Naive thymus-derived CD8-positive, alpha-beta T cell (primary cell): ENCODE results near the gene PHAF1. TPM values are rescaled to one million over a fixed set of nuclear protein-coding genes. Genes with fewer than 3 reads are reported as not detected.

ENCODE experiments used
- ATAC-seq, 2 donors: fragments of 150-1000 bp; cut with Tn5 transposase in 1 of 2; sonication (Bioruptor Pico), chemical (Tn5 transposase) in 1 of 2; 1 replicate in 1 of 2; 2 replicates in 1 of 2; pipeline ENCODE4 v1.10.0; 2021; ENCODE audit warnings: mild to moderate bottlenecking in 2 of 2, moderate library complexity in 2 of 2
- POLR2A ChIA-PET: fragments of 350-600 bp; sonication (Branson Sonifier 250); formaldehyde crosslinking; loops from one replicate; lab custom pipeline; 2021; ENCODE audit warnings: antibody characterized with exemption; lab: Charles Lee
- DNase-seq, 10 donors: peaks; one replicate each; pipeline versions ENCODE4 v3.0.0 to v3.0.0-alpha.2; 2020 to 2022
- H3K27ac Mint-ChIP-seq, 10 donors: one replicate each; pipeline ENCODE4 v1.8.0; 2020 to 2022; ENCODE audit warnings: mild to moderate bottlenecking in 10 of 10, mixed read lengths in 10 of 10, moderate library complexity in 4 of 10, inconsistent platforms in 1 of 10
- H3K27me3 Mint-ChIP-seq, 5 donors: one replicate each; pipeline ENCODE4 v1.8.0; 2021 to 2022; ENCODE audit warnings: mixed read lengths in 5 of 5
- H3K36me3 Mint-ChIP-seq, 3 donors: one replicate each; pipeline ENCODE4 v1.8.0; 2020 to 2022; ENCODE audit warnings: mixed read lengths in 3 of 3, mild to moderate bottlenecking in 2 of 3, inconsistent platforms in 1 of 3
- H3K4me1 Mint-ChIP-seq, 4 donors: one replicate each; pipeline ENCODE4 v1.8.0; 2021 to 2022; ENCODE audit warnings: mixed read lengths in 4 of 4
- H3K4me3 Mint-ChIP-seq, 10 donors: one replicate each; pipeline ENCODE4 v1.8.0; 2020 to 2022; ENCODE audit warnings: mild to moderate bottlenecking in 10 of 10, mixed read lengths in 10 of 10, moderate library complexity in 6 of 10, inconsistent platforms in 1 of 10
- H3K9me3 Mint-ChIP-seq, 9 donors: one replicate each; pipeline ENCODE4 v1.8.0; 2020 to 2022; ENCODE audit warnings: mixed read lengths in 9 of 9, mild to moderate bottlenecking in 3 of 9, inconsistent platforms in 1 of 9, moderate library complexity in 1 of 9
- polyA plus RNA-seq, 3 donors: library from polyadenylated mRNA; unstranded; fragments of 300-500 nt; fragmentation: Illumina TruSeq; gene quantifications; one replicate each; pipeline ENCODE4 v1.2.3, GENCODE V29; 2021
- total RNA-seq, 8 experiments: library from RNA in 2 of 8; stranded (reverse) in 2 of 8; gene quantifications; one replicate each; pipeline ENCODE4 v1.2.3 and lab custom pipeline; 2021 to 2026

Gene PHAF1
- total and polyA plus RNA-seq, 5 experiments from 2014 or later = 6.9 to 23.3 (median 10.9) TPM

DNA sequence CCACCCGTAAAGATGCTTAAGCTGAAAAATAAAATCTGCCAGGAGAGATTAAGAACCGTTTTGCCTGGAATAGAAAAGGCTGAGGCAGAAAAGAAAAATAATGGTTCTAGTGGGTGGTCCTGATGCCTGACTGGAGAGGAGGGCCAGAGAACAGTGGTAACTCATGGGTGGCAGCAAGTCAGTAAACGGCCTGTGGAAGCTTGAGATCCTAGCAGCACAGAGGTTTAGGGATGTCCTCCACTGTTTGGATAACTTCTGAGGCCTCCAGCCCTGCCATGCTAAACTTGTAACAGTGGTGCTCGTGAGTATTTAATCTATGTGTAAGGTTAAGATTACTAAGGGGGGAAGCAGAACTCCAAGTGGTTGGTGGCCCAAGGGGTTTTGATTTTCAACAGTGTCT is 21.2 kb upstream of the PHAF1 start:
- H3K4me1 Mint-ChIP-seq = peaks cover 0 to 8% (median 5%) of the 10 kb centered on the region in 4 donors
- no peak for ATAC-seq
- peaks cover 0 to 43% (median 3%) of the 10 kb centered on the region in 3 donors for H3K36me3 Mint-ChIP-seq
- H3K27me3 Mint-ChIP-seq = no peaks in the 10 kb centered on the region
- DNase-seq = no peak
- no peaks in the 10 kb centered on the region for H3K9me3 Mint-ChIP-seq
- H3K4me3 Mint-ChIP-seq = no peak overlapping the region
- H3K27ac Mint-ChIP-seq = peak overlapping the region in 2 of 10 donors; percentile 7 to 23
- POLR2A ChIA-PET = no interaction called here

GRCh38 chr16:67089101-67089500 is 20.6 kb upstream of the PHAF1 start:
- Mint-ChIP-seq H3K4me1 (peaks cover 0 to 8% (median 5%) of the 10 kb centered on the region in 4 donors), H3K27ac (peak overlapping the region in 2 of 10 donors; percentile 7 to 23), H3K9me3 (no peaks in the 10 kb centered on the region), H3K36me3 (peaks cover 0 to 48% (median 3%) of the 10 kb centered on the region in 3 donors), H3K27me3 (no peaks in the 10 kb centered on the region), H3K4me3 (no peak overlapping the region)
- POLR2A ChIA-PET = no interaction called here
- no peak for ATAC-seq
- no peak for DNase-seq

DNA sequence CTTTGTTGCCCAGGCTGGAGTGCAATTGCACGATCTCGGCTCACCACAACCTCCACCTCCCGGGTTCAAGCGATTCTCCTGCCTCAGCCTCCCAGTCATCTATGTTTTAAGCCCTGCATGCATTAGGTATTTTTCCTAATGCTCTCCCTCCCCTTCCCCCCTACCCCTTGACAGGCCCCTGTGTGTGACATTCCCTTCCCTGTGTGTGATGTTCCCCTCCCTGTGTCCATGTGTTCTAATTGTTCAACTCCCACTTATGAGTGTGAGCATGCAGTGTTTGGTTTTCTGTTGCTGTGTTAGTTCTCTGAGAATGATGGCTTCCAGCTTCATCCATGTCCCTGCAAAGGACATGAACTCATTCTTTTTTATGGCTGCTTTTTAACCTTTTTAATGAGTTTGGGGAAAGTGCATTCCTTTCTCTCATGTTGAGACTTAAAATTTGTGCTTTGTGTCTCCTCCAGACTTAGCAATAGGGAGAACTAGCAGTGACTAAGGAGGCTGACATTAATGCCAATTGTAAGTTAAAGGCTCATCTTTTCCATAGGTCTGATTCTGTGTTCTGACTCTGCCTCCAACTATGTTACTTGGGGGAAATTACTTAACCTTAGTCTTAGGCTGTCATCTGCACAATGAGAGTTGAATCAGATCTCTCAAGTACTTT is 17.7 kb upstream of the PHAF1 start:
- ATAC-seq (no peak), DNase-seq (no peak)
- Mint-ChIP-seq H3K4me3 (no peak overlapping the region), H3K36me3 (peaks cover 0 to 33% (median 0%) of the 10 kb centered on the region in 3 donors), H3K27ac (peak overlapping the region in 2 of 10 donors; percentile 62 to 78), H3K9me3 (no peaks in the 10 kb centered on the region), H3K27me3 (no peaks in the 10 kb centered on the region), H3K4me1 (peaks cover 0 to 4% (median 1%) of the 10 kb centered on the region in 4 donors)
- POLR2A ChIA-PET = no interaction called here

GRCh38 chr16:67093098-67093726 is 16.5 kb upstream of the PHAF1 start:
- no peaks in the 10 kb centered on the region for H3K27me3 Mint-ChIP-seq
- H3K27ac Mint-ChIP-seq = no peak overlapping the region
- H3K36me3 Mint-ChIP-seq = peaks cover 0 to 27% (median 0%) of the 10 kb centered on the region in 3 donors
- DNase-seq = no peak
- no peaks in the 10 kb centered on the region for H3K9me3 Mint-ChIP-seq
- peaks cover 0 to 4% (median 1%) of the 10 kb centered on the region in 4 donors for H3K4me1 Mint-ChIP-seq
- POLR2A ChIA-PET = interaction anchor here (0.6 kb wide), 3 partner anchors 40 to 119 kb away, joined by 3 to 4 read pairs (median 4); no protein-coding TSS in a partner anchor
- ATAC-seq = no peak
- H3K4me3 Mint-ChIP-seq = no peak overlapping the region

GRCh38 chr16:67098599-67098998 is 11.1 kb upstream of the PHAF1 start:
- H3K27me3 Mint-ChIP-seq = no peaks in the 10 kb centered on the region
- DNase-seq (no peak), ATAC-seq (no peak)
- no peaks in the 10 kb centered on the region for H3K9me3 Mint-ChIP-seq
- POLR2A ChIA-PET = no interaction called here
- no peaks in the 10 kb centered on the region for H3K4me1 Mint-ChIP-seq
- no peak overlapping the region for H3K27ac Mint-ChIP-seq
- H3K4me3 Mint-ChIP-seq = no peak overlapping the region
- H3K36me3 Mint-ChIP-seq = peaks cover 0 to 12% (median 0%) of the 10 kb centered on the region in 3 donors

GRCh38 chr16:67100569-67101310 is 9.0 kb upstream of the PHAF1 start:
- Mint-ChIP-seq H3K36me3 (peaks cover 0 to 7% (median 0%) of the 10 kb centered on the region in 3 donors), H3K27ac (no peak overlapping the region), H3K4me3 (no peak overlapping the region), H3K4me1 (peaks cover 0 to 7% (median 0%) of the 10 kb centered on the region in 4 donors), H3K9me3 (no peaks in the 10 kb centered on the region), H3K27me3 (no peaks in the 10 kb centered on the region)
- peak in 3 of 10 donors; percentile 20 to 32 (median 26) for DNase-seq
- ATAC-seq = no peak
- POLR2A ChIA-PET = interaction anchor here (0.5 to 0.6 kb wide), 2 partner anchors 365 to 524 kb away, joined by 3 to 4 read pairs; no protein-coding TSS in a partner anchor

- peak overlapping the region in 1 of 10 donors; percentile 29 for H3K27ac Mint-ChIP-seq
- ATAC-seq (no peak), DNase-seq (no peak)
- no peaks in the 10 kb centered on the region for H3K27me3 Mint-ChIP-seq
- POLR2A ChIA-PET = interaction anchor here (0.5 to 0.9 kb wide), 4 partner anchors 11 to 523 kb away, joined by 3 to 6 read pairs (median 4); no protein-coding TSS in a partner anchor
- peaks cover 0 to 7% (median 0%) of the 10 kb centered on the region in 4 donors for H3K4me1 Mint-ChIP-seq
- H3K4me3 Mint-ChIP-seq = no peak overlapping the region
- peaks cover 0 to 7% (median 0%) of the 10 kb centered on the region in 3 donors for H3K36me3 Mint-ChIP-seq
- no peaks in the 10 kb centered on the region for H3K9me3 Mint-ChIP-seq
These were observed 8.2 kb upstream of the PHAF1 start for GRCh38 chr16:67101311-67102082.

DNA sequence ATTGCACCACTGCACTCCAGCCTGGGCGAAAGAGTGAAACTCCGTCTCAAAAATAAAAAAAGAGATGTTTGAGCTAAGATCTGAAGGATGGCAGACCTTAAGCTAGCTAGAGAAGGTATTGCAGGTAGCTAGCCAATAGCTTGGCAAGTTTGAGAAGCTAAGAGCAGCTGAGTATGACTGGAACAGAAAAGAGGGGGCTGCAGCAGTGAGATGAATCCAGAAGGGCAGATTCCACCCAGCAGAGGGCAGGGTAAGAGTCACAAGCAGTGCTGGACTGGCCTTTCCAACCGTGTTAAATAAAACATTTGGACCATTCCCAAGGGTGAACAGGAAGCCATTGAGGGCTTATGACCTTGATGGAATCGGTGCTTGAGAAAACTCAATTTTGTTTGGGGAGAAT is 5.7 kb upstream of the PHAF1 start:
- ATAC-seq = peak in 1 of 2 donors; percentile 40
- no peak for DNase-seq
- POLR2A ChIA-PET = no interaction called here
- no peaks in the 10 kb centered on the region for H3K9me3 Mint-ChIP-seq
- H3K36me3 Mint-ChIP-seq = peaks cover 0 to 5% (median 0%) of the 10 kb centered on the region in 3 donors
- H3K27me3 Mint-ChIP-seq = no peaks in the 10 kb centered on the region
- H3K27ac Mint-ChIP-seq = peak overlapping the region in 6 of 10 donors; percentile 3 to 51 (median 30)
- peaks cover 0 to 7% (median under 1%) of the 10 kb centered on the region in 4 donors for H3K4me1 Mint-ChIP-seq
- H3K4me3 Mint-ChIP-seq = no peak overlapping the region

DNA sequence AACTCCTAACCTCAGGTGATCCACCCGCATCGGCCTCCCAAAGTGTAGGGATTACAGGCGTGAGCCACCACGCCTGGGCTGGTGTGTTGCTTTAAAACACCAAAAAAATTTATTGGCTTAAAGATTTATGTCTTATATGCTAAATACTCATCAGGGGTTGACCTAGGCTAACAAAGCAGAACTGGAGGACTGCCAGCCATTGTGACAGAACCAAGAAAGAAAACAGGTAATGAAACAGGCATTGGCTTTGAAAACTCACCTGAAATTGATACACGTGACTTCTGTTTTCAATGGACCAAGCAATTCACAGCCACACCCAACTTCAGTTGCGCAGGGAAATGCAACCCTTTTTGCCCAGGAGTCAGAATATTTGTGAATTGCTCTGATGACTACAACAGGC is 4.9 kb upstream of the PHAF1 start:
- Mint-ChIP-seq H3K27me3 (no peaks in the 10 kb centered on the region), H3K9me3 (no peaks in the 10 kb centered on the region), H3K27ac (peak overlapping the region in 1 of 10 donors; percentile 7), H3K36me3 (no peaks in the 10 kb centered on the region), H3K4me1 (peaks cover 2 to 14% (median 7%) of the 10 kb centered on the region in 4 donors), H3K4me3 (no peak overlapping the region)
- no peak for DNase-seq
- ATAC-seq = no peak
- POLR2A ChIA-PET = no interaction called here

- POLR2A ChIA-PET = no interaction called here
These were observed 4.5 kb upstream of the PHAF1 start for GRCh38 chr16:67105246-67105645.

DNA sequence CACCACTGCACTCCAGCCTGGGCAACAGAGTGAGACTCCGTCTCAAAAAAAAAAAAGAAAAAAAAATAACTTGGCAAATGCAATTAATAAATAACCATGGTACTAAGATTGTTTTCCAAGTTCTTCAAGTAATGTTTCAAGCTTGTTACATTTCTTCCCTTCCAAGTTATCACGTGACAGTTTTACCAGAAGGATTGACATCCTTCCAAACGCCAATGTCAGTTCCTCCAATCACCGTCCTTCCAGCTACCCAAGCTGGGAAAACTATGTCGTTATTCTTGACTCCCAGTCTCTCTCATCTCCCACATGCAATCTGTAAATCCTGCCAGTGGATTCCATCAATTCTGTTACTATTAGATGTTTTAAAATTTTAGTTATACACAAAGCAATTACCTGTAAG is 3.9 kb upstream of the PHAF1 start:
- H3K27me3 Mint-ChIP-seq = no peaks in the 10 kb centered on the region
- H3K4me3 Mint-ChIP-seq = no peak overlapping the region
- H3K27ac Mint-ChIP-seq = no peak overlapping the region
- H3K4me1 Mint-ChIP-seq = peaks cover 7 to 22% (median 15%) of the 10 kb centered on the region in 4 donors
- POLR2A ChIA-PET = no interaction called here
- DNase-seq = no peak
- no peak for ATAC-seq
- no peaks in the 10 kb centered on the region for H3K36me3 Mint-ChIP-seq
- H3K9me3 Mint-ChIP-seq = no peaks in the 10 kb centered on the region

More at GRCh38 chr16:67105246-67105645, 4.5 kb upstream of the PHAF1 start:
- H3K4me1 Mint-ChIP-seq = peaks cover 3 to 15% (median 10%) of the 10 kb centered on the region in 4 donors
- no peaks in the 10 kb centered on the region for H3K36me3 Mint-ChIP-seq
- no peak overlapping the region for H3K4me3 Mint-ChIP-seq
- H3K27me3 Mint-ChIP-seq = no peaks in the 10 kb centered on the region
- H3K27ac Mint-ChIP-seq = peak overlapping the region in 1 of 10 donors; percentile 7
- H3K9me3 Mint-ChIP-seq = no peaks in the 10 kb centered on the region
- ATAC-seq (no peak), DNase-seq (no peak)

DNA sequence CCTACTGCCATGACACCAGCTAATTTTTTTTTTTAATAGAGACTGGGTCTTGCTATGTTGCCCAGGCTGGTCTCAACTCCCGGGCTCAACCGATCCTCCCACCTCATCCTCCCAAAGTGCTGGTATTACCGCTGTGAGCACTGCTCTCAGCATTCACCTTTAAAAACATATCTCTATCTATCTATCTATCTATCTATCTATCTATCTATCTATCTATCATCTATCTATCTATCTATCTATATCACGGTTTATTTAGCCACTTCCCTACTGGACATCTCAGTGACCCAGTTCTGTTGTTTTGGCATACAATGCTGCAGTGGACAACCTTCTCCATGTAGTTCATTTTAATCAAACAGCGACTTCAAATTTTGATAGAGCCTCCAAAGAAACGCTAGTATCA is 1.3 kb upstream of the PHAF1 start:
- DNase-seq (no peak), ATAC-seq (no peak)
- H3K27me3 Mint-ChIP-seq = no peaks in the 10 kb centered on the region
- peaks cover 16 to 44% (median 36%) of the 10 kb centered on the region in 4 donors for H3K4me1 Mint-ChIP-seq
- H3K27ac Mint-ChIP-seq = peak overlapping the region in 1 of 10 donors; percentile 37
- peaks cover 0 to 2% (median 0%) of the 10 kb centered on the region in 3 donors for H3K36me3 Mint-ChIP-seq
- H3K4me3 Mint-ChIP-seq = peak overlapping the region in 5 of 10 donors; percentile 8 to 95 (median 18)
- POLR2A ChIA-PET = no interaction called here
- no peaks in the 10 kb centered on the region for H3K9me3 Mint-ChIP-seq
